ENCODE measurements around the gene SERPINB2.
"Not testable (repeated sequence)": the region's sequence is repeated elsewhere in the genome, so short reads cannot be mapped to it uniquely, and the experiment has no call there.

Gene SERPINB2

GRCh38 chr18:63890237-63890949 is 2.9 kb downstream of the SERPINB2 start:
- no peak for FAIRE-seq

DNA sequence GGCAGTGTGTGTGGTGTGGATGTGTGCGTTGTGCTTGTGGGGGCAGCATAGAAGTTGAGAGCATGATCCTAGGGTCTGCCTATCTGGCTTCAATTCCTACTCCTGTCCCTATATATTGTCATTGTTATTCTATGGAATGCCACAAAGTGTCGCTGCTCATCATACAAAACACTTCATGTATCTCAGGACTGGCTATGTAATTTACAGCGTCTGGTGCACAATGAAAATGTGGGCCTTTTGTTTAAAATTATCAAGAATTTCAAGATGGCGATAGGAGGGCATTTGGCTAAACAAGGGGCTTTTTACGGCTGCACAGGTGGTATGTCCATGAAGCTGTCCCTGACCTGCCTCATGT is 3.4 kb downstream of the SERPINB2 start:
- no peak for FAIRE-seq

- no peak for FAIRE-seq
These were observed 5.1 kb downstream of the SERPINB2 start for GRCh38 chr18:63892566-63892965.

GRCh38 chr18:63894106-63894772 is 6.7 kb downstream of the SERPINB2 start:
- no peak for FAIRE-seq

DNA sequence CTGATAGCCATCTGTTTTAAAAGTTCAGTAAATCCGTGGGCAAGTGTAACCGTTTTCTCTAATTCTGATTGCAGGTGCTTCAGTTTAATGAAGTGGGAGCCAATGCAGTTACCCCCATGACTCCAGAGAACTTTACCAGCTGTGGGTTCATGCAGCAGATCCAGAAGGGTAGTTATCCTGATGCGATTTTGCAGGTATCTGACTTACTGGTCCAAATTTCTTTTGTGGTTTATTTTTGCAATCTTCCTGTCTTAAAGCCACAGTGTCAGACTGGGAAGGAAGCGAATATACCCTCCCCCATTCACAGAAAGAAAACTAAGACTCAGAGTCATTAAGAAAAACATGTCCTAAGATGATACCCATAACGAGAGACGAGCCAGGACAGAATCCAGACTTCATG is 7.7 kb downstream of the SERPINB2 start:
- no peak for FAIRE-seq

GRCh38 chr18:63897072-63897471 is 9.6 kb downstream of the SERPINB2 start:
- no peak for FAIRE-seq

DNA sequence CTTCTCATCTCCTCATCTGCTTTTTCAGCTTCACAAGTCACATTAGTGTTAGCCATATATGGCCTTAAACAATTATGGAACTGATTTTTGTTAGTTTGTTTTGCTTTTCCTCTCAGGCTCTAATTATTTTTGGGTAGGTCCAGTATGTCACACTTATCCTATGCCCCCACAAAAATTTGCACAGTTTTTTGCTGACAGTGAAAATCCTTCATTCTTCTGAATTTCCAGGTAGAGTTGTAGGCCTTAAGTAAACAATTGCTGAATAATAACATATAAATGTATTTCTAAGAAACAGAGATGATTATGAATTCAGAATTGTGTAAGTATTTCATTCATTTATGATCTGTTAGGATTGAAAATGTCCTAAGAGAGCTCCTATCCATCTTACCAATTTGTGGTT is 11.7 kb downstream of the SERPINB2 start:
- no peak for FAIRE-seq

GRCh38 chr18:63903851-63904570 is 16.5 kb downstream of the SERPINB2 start:
- FAIRE-seq = no peak

DNA sequence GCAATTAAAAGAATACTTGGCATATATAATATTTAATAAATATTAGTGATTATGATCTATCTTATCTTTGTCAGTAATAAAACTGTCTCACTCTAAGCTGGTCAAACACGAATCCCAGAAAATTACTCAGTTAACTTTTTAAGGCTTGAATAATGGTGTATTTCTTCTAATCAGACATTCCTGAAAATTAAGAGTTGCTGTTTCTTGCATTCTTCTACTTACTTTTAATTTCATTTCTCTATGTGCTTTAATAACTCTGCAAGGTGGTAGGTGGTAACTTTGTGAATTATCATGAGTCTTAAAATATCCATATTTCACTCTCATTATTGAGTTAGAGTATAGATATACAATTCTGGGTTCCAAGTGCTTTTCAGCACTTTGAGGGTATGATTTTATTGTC is 17.2 kb downstream of the SERPINB2 start:
- no peak for FAIRE-seq

- FAIRE-seq = no peak
These were observed 17.9 kb downstream of the SERPINB2 start for GRCh38 chr18:63905361-63905760.

DNA sequence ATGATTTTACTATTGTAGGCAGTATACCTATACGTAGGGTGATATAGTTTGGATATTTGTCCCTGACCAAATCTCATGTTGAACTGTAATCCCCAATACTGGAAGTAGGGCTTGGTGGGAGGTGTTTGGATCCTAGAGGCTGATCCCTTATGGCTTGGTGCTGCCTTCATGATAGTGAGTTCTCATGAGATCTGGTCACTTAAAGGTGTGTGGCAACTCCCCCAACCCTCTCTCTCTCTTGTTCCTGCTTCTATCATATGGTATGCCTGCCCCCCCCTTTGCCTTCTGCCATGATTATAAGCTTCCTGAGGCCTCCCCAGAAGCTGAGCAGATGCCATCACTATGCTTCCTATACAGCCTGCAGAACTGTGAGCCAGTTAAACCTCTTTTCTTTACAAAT is 18.6 kb downstream of the SERPINB2 start:
- no peak for FAIRE-seq

GRCh38 chr18:63907664-63908063 is 20.2 kb downstream of the SERPINB2 start, which contains the start of gene SERPINB10:
TSS of gene SERPINB10 (plus strand) at chr18:63907958. CDS start at chr18:63915511, 7,553 bp downstream.
- no peak for FAIRE-seq

DNA sequence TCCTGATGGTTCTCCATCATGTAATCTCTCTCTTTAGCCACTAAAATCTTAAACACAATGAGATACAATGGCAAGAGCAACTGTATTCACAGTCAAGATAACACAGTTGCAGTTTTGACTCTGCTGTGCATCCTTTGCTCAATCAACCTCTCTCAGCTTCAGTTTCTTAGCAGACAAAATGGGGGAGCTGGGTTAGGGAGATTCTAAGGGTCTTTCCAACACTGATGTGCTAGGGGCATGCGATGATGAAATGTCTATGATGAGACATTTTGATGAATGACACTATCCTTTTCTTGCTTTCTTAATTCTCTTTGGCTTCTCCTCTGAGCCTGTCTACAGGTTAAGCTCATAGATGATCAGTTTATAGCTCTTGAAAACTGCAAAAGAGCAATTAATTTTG is 21.4 kb downstream of the SERPINB2 start:
- no peak for FAIRE-seq

DNA sequence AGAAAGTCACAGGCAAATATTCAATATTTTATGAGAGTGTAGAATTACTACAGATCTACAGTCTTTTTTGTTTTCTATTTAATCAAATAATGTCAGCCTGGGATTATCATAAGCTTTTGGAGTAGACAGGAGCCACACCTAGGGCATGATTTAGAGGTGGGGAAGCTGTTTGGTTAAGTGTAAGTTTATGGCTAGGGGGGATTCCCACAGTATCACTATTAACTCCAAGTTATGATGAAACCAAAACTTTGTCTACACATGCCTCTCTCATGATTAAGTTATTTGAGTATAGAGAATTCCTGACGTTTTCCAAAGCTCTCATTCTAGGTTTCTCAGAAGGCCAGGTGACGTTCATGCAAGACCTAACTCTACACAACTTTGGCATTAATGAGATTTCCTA is 22.4 kb downstream of the SERPINB2 start:
- no peak for FAIRE-seq

DNA sequence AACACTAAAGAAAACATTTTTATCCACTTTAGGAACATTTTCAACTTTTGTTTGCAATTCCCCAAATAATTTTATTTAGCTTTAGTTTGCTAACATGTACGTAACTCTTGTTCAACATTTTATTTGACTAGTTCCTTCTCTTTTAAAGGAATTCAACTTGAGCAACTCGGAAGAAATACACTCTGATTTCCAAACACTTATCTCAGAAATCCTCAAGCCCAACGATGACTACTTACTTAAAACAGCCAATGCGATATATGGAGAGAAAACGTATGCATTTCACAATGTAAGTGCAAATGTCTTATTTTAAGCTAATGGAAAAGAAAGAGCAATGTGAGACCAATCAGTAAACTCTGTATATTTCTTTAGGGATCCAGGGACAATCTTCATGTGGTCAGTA is 30.3 kb downstream of the SERPINB2 start:
- FAIRE-seq = no peak

- FAIRE-seq = no peak
These were observed 34.5 kb downstream of the SERPINB2 start for GRCh38 chr18:63922049-63922448.

- no peak for FAIRE-seq
These were observed 37.0 kb downstream of the SERPINB2 start for GRCh38 chr18:63924551-63924950.

- no peak for FAIRE-seq
These were observed 40.8 kb downstream of the SERPINB2 start for GRCh38 chr18:63928331-63928730.

DNA sequence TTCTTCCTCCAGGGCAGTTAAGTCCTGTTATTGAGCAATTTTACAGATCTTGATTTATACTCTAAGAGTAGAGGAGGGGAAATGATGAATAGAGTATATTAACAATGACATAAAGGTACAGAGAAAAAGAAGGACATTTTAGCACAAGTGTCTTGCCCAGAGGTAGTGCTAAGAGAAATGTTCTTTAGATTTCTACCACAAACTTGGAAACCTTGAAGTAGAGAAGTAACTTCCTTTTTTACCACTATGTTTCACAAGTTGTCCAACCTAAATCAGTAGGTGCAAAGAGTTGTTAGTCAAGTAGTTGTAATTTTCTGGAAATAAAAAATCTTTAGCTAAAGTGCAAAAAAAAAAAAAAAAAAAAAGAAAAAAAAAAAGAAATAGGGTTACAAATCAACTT is 41.9 kb downstream of the SERPINB2 start:
- FAIRE-seq = not testable (repeated sequence)

GRCh38 chr18:63930773-63931354 is 43.4 kb downstream of the SERPINB2 start:
- no peak for FAIRE-seq

- no peak for FAIRE-seq
These were observed 48.8 kb downstream of the SERPINB2 start for GRCh38 chr18:63936156-63936931.

DNA sequence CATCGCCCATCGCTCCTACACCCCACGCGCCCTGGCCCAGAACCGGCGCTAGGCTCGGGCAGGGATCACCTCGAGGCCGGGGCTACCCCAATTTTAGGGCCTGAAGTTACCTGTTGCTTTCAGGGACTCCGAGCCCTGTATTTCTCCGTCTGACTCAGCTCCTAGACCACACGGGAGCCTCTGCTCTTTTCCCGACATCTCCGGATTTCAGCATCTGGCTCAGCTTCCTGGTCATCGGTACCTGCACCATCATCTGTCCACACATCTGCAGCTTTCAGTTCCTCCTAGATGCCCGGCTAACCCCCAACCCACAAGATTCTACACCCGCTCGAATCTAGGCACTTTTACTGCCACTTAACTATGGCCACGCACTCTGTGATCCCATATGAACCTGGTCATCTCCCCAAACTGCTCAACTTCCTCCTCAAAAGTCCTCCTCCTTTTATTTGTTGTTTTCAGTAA is 49.5 kb downstream of the SERPINB2 start:
- no peak for FAIRE-seq

- no peak for FAIRE-seq
These were observed 52.5 kb downstream of the SERPINB2 start for GRCh38 chr18:63940008-63940407.

Data from TTC549 (cell line).